Measurements from ENCODE around the gene AURKB. TPM values are rescaled to one million over a fixed set of nuclear protein-coding genes. Genes with fewer than 3 reads are reported as not detected.

Gene AURKB
- total RNA-seq, 1 donor from 2014 or later = 21.4 TPM

- H3K4me3 Mint-ChIP-seq (ENCODE audit: unreplicated experiment) = peak overlapping the region; percentile 76
- peaks cover 5% of the 10 kb centered on the region for H3K9me3 Mint-ChIP-seq (ENCODE audit: unreplicated experiment)
Measured at GRCh38 chr17:8225813-8226535, 15.6 kb upstream of the AURKB start.

GRCh38 chr17:8224891-8225812, 14.8 kb upstream of the AURKB start:
- DNase-seq (ENCODE audit: low spot score) = no peak
- Mint-ChIP-seq H3K4me1 (ENCODE audit: unreplicated experiment) (peaks cover 37% of the 10 kb centered on the region), H3K27me3 (ENCODE audit: unreplicated experiment) (peaks cover 60% of the 10 kb centered on the region)

More at GRCh38 chr17:8225813-8226535, 15.6 kb upstream of the AURKB start:
- H3K36me3 Mint-ChIP-seq (ENCODE audit: low read depth, unreplicated experiment) = peaks cover 48% of the 10 kb centered on the region
- H3K4me1 Mint-ChIP-seq (ENCODE audit: unreplicated experiment) = peaks cover 33% of the 10 kb centered on the region
- peak overlapping the region; percentile 72 for H3K27ac Mint-ChIP-seq (ENCODE audit: unreplicated experiment)
- no peak for TF ChIP-seq CTCF (IDR thresholded peaks at IDR 0.05; ENCODE audit: unreplicated experiment)
- peaks cover 56% of the 10 kb centered on the region for H3K27me3 Mint-ChIP-seq (ENCODE audit: unreplicated experiment)
- DNase-seq (ENCODE audit: low spot score) = peak; percentile 70

GRCh38 chr17:8223356-8224126, 13.2 kb upstream of the AURKB start:
- Mint-ChIP-seq H3K4me1 (ENCODE audit: unreplicated experiment) (peaks cover 37% of the 10 kb centered on the region), H3K4me3 (ENCODE audit: unreplicated experiment) (peak overlapping the region; percentile 97), H3K27me3 (ENCODE audit: unreplicated experiment) (peaks cover 60% of the 10 kb centered on the region), H3K9me3 (ENCODE audit: unreplicated experiment) (peaks cover 5% of the 10 kb centered on the region), H3K36me3 (ENCODE audit: low read depth, unreplicated experiment) (peaks cover 33% of the 10 kb centered on the region), H3K27ac (ENCODE audit: unreplicated experiment) (peak overlapping the region; percentile 97)
- DNase-seq (ENCODE audit: low spot score) = peak; percentile 58
- no peak for TF ChIP-seq CTCF (IDR thresholded peaks at IDR 0.05; ENCODE audit: unreplicated experiment)

More at GRCh38 chr17:8224891-8225812, 14.8 kb upstream of the AURKB start:
- peak overlapping the region; percentile 90 for H3K27ac Mint-ChIP-seq (ENCODE audit: unreplicated experiment)
- no peak for TF ChIP-seq CTCF (IDR thresholded peaks at IDR 0.05; ENCODE audit: unreplicated experiment)
- H3K9me3 Mint-ChIP-seq (ENCODE audit: unreplicated experiment) = peaks cover 5% of the 10 kb centered on the region
- H3K36me3 Mint-ChIP-seq (ENCODE audit: low read depth, unreplicated experiment) = peaks cover 45% of the 10 kb centered on the region
- peak overlapping the region; percentile 70 for H3K4me3 Mint-ChIP-seq (ENCODE audit: unreplicated experiment)

GRCh38 chr17:8222630-8223355, 12.4 kb upstream of the AURKB start:
- DNase-seq (ENCODE audit: low spot score) = peak; percentile 91
- Mint-ChIP-seq H3K4me3 (ENCODE audit: unreplicated experiment) (peak overlapping the region; percentile 97), H3K4me1 (ENCODE audit: unreplicated experiment) (peaks cover 36% of the 10 kb centered on the region), H3K9me3 (ENCODE audit: unreplicated experiment) (peaks cover 5% of the 10 kb centered on the region), H3K36me3 (ENCODE audit: low read depth, unreplicated experiment) (peaks cover 31% of the 10 kb centered on the region), H3K27ac (ENCODE audit: unreplicated experiment) (peak overlapping the region; percentile 97), H3K27me3 (ENCODE audit: unreplicated experiment) (peaks cover 56% of the 10 kb centered on the region)
- TF ChIP-seq CTCF (IDR thresholded peaks at IDR 0.05; ENCODE audit: unreplicated experiment) = no peak
